ENCODE data around the gene PNMT.

Gene PNMT

DNA sequence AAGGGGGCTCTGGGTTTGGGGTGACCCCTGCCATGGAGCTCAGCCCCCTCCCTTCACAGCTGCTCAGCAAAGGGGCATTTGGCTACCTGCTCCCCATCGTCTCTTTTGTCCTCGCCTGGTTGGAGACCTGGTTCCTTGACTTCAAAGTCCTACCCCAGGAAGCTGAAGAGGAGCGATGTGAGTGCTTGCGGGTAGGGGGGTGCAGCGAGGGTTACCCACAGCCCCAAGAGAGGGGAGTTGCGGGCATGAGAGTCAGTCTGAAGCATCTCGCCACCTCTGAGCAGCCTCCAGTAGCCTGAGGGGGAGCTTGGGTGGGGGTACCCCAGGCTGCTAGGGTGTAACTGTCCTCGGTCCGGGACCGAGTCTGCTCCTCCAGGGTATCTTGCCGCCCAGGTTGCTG is 9.9 kb upstream of the PNMT start:
- DNase-seq: no peak

DNA sequence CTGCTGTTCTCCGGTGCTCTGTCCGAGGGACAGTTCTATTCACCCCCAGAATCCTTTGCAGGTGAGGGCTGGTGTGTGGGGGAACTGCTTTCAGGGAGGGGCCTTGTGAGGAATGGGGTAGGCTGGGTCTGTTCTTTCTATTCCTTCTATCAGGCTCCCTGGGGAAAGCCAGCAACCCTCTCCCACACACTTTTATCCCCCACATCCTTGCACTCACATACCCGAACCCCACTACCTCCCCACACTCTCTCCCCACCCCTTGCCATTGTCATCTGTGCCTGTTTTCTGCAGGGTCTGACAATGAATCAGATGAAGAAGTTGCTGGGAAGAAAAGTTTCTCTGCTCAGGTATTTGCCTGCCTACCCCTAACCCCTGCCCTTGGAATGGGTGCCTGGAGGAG is 9.5 kb upstream of the PNMT start:
- no peak for DNase-seq

DNA sequence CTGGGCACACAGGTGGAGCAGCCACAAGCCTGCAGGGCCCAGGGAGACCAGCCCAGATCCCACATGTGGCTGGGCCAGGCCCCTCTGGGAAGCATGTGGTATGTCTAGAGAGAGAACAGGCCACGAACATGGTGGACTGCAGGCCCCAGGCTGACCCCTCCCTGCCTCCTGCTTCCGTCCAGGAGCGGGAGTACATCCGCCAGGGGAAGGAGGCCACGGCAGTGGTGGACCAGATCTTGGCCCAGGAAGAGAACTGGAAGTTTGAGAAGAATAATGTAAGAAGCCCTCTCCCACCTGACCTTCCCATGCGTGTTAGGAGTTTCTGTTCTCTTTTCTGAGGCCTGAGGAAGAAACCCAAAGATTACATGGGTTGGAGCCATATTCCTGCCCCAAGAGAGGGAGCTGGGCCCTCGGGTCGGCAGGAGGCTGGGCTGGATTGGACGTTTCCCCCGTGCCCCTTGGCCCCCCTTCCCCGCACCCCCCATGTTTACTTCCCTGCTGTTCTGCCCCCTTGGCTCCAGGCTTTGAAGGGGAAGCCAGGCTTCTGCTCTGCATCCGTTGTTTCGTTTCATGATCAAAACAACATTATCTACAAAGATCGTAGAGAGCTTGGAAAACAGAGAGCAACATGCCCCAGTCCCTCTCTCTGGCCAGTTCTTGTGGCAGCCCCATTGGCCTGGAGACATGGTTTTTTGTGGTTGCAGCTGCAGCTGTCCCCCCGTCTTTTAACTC is 8.8 kb upstream of the PNMT start:
- DNase-seq: no peak

DNA sequence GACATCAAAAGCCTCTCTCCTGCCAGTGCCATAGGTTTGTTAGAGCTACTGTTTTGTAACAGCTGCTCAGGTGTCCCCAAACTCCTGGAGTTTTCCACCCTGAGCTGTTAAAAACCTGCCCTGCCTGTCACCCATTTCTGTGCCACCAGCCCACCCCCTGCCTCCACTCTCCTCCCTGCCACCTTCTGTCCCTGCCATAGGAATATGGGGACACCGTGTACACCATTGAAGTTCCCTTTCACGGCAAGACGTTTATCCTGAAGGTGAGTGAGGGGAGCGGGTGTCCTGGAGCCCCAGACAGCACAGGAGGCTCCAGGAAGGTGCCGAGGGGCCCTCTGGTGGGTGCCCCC is 8.3 kb upstream of the PNMT start:
- no peak for DNase-seq

DNA sequence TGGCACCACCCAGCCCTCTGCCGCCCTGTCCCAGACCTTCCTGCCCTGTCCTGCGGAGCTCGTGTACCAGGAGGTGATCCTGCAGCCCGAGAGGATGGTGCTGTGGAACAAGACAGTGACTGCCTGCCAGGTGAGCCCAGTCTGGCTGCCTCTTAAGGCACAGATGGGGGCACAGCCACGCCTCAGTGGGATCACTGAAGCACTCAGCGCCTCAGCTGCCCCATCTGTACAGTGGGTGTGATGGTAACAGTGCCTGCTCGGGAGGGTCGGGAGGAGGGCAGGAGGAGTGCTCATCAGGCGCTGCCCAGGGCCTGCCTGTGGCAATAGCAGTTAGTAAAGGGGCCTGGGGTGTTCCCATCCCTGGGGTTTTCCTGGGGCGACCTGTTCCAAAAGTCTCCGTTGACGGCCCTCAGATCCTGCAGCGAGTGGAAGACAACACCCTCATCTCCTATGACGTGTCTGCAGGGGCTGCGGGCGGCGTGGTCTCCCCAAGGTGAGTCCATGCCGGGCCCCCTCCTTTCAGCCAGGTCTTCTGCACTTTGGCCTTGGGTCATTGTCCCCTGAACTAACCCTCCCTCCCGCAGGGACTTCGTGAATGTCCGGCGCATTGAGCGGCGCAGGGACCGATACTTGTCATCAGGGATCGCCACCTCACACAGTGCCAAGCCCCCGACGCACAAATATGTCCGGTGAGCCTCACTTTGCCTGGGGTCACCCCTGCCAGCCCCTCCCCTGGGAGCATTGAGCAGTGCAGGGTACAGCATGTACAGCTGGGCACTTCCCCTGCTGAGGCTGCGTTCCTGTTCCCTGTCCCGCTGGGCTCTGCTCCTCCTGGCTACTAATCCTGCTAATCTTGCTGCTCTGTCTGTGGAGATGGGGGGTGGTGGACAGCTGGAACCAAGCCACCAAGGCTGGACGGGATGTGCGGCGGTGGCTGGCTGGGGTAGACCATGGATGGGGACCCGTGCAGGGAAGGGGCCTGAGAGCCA is 7.6 kb upstream of the PNMT start:
- no peak for DNase-seq

DNA sequence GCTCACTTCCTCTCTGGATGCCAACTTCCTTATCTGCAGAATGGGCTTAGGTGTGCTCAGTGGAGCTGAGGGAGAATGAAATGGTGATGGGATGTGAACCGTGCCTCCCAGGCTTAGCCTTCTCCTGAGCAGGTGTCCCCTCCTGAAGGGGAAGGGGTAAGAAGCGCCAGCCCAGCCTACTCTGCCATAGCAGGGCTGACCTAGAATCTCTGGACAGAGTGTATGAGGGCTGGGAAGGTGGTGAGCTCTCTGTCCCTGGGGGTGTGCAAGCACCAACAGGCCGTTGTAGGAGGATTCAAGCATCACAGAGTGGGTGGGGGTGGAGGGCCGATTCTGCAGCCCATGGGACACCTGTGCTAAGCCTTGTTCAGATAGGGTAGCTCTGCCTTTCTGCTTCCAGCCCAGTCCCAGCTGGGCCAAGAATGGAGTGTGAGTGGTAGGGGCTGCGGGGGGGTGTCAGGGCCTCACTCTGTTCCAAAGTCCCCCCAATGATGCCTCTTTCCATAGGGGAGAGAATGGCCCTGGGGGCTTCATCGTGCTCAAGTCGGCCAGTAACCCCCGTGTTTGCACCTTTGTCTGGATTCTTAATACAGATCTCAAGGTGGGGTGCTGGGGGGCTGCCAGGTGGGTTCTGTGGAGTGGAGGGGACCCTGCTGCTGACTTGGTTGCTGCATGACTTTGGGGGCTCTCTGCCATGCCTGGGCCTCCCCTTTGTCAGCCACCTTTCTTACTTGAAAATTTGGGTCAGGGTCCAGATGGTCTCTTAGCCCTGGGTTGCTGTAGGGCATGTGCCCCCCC is 6.3 kb upstream of the PNMT start:
- DNase-seq: no peak

DNA sequence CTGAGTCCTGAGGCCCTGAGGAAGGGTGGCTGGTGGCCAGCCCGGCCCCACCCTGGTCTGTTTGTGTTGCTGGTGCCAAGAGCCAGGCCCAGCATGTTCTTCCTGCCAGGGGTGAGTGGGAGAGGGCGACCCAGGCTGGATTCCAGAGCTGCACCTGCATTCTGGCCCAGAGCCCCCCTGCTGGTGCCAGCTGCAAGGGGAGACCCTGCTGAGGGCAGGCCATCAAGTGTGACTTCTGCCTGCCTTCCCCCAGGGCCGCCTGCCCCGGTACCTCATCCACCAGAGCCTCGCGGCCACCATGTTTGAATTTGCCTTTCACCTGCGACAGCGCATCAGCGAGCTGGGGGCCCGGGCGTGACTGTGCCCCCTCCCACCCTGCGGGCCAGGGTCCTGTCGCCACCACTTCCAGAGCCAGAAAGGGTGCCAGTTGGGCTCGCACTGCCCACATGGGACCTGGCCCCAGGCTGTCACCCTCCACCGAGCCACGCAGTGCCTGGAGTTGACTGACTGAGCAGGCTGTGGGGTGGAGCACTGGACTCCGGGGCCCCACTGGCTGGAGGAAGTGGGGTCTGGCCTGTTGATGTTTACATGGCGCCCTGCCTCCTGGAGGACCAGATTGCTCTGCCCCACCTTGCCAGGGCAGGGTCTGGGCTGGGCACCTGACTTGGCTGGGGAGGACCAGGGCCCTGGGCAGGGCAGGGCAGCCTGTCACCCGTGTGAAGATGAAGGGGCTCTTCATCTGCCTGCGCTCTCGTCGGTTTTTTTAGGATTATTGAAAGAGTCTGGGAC is 5.5 kb upstream of the PNMT start:
- DNase-seq: no peak

DNA sequence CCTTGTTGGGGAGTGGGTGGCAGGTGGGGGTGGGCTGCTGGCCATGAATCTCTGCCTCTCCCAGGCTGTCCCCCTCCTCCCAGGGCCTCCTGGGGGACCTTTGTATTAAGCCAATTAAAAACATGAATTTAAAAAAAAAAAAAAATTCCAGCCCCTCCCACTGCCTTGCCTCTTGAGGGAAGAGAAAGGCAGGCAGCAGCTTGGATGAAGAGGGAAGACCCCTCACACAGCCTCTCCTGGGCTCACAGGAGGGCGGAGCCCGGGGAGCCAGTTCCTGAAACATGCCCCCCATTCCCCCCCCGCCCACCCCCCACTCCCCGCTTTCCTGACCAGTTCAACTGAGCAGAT is 4.9 kb upstream of the PNMT start:
- DNase-seq: no peak

DNA sequence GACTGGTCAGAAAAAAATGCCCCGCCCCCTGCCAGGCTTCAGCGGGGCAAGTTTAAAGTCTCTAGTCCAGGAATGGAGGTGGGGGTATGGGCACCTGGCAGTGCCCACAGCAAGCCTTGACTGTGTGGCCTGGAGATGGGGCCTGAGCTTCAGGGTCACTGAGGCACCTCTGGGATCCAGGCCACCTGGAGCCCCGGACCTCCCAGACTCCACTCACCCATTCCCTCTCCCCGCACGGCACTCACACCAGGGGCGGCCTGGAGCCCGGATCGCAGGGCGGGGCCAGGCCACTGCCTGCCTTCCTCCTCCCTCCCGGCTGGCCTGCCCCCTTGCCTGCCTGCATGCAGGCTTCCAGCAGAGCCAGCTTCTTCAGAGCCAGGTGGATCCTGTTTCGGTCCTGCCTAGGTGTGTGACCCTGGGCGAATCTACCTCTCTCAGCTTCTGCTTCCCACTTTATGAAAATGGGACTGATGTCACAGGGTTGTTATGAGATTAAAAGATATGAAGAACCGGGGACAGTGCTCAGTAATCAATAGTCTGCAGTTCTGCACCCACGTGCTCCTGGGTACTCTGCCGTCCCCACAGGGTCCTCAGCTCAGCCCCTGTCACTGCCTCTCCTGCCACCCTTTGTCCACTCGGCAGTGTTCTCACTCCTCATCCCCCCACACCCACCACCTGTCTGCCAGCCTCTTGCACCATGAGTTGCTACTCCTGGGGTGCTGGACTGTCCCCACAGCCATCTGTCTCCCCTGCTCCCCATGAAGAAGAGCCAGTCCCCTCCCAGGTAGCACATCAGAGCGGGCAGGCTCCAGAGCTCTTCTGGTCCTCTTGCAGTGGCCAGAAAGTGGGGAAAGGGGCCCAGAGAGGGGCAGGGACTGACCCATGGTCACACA is 4.3 kb upstream of the PNMT start:
- no peak for DNase-seq

DNA sequence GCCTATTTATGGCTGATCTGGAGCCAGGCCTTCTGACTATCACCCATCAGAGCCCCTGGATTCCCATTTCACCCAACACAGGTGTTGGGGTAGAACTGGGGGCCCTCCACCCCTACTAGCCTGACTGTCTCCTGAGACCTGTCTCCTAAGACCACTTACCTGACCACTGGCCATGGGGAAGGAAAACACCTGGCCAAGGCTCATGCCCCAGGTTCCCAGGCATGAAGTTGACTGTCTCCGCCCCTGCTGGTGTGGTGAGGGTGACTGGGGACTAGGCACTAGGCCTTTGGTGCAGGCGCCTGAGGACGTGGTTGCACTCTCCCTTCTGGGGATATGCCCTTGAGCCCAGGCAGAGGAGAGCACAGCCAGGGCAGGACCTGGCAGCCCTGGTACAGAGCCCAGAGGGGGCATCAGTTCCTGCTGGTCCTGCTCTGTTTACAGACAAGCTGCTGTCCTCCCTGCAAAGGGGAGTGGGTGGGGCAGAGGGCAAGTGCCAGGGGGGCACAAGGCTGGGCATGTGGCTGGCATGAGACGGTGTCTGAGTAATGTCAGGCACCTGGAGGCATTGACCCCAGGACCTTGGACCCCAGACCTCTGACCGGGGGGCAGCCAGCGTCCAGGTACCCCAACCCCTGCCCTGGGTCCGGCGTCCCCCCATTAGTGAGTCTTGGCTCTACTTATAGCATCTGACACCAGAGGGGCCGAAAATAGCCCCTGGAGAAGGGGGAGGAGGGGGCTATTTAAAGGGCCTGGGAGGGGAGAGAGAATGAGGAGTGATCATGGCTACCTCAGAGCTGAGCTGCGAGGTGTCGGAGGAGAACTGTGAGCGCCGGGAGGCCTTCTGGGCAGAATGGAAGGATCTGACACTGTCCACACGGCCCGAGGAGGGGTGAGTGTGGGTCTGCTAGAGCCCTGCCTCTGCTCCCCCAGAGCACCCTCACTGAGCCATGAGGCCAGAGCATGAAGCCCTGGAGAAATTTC is 3.4 kb upstream of the PNMT start, which contains the start of gene TCAP:
TSS of gene TCAP (plus strand) at position 769 of the 981 bp plus-strand sequence. CDS start at position 780, 11 bp downstream.
- no peak for DNase-seq

DNA sequence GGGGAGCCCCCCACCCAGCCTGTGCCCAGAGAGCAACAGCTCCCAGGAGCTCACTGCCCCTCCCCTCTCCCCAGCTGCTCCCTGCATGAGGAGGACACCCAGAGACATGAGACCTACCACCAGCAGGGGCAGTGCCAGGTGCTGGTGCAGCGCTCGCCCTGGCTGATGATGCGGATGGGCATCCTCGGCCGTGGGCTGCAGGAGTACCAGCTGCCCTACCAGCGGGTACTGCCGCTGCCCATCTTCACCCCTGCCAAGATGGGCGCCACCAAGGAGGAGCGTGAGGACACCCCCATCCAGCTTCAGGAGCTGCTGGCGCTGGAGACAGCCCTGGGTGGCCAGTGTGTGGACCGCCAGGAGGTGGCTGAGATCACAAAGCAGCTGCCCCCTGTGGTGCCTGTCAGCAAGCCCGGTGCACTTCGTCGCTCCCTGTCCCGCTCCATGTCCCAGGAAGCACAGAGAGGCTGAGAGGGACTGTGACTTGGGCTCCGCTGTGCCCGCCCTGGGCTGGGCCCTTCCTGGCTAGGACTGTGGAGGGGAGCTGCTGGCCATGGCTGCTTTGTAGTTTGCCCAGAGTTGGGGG is 2.5 kb upstream of the PNMT start:
- DNase-seq: no peak

DNA sequence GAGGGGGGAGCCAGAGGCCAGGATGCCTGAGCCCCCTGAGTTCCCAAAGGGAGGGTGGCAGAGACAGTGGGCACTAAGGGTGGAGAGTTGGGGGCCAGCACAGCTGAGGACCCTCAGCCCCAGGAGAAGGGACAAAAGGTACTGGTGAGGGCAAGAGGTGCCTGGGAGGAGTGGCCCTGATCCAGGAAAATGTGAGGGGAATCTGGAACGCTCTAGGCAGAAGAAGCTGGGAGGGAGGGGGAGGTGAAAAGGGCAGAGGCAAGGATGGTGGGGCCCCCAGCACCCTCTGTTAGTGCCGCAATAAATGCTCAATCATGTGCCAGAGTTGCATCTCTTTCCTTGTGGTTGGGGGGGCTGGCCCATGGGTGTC is 2.0 kb upstream of the PNMT start:
- DNase-seq: no peak

DNA sequence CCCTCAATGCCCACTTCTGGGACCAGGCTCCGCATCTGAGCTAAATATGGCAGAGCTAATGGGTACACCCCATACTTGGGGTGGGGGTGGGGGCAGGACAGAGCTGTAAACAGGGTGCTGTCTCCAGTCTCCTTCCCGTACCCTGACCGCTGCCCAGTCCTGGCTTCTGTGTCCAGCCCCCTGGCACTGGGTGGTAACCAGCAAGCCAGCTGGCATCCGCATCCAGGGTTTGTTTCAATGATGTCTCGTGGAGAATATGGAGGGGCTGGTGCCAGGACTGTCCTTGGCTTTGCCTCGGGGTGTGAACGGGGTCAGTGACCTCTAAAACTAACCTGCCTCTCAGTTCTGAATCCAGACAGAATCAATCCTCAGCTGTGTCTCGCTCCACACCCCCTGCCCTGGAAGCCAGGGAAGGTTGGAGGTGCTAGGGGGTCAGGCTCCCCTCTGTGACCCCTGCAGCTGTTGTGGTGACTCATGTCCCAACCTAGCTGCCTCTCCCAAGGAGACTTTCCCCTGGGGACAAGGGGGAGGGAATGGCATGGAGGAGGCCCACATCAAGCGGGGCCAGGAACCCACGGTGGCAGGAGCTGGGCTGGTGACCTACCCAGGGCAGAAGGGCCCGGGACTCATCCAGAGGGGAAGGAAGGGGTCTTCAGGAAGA is 1.5 kb upstream of the PNMT start:
- DNase-seq: peak in 1 of 2 donors; percentile 56

DNA sequence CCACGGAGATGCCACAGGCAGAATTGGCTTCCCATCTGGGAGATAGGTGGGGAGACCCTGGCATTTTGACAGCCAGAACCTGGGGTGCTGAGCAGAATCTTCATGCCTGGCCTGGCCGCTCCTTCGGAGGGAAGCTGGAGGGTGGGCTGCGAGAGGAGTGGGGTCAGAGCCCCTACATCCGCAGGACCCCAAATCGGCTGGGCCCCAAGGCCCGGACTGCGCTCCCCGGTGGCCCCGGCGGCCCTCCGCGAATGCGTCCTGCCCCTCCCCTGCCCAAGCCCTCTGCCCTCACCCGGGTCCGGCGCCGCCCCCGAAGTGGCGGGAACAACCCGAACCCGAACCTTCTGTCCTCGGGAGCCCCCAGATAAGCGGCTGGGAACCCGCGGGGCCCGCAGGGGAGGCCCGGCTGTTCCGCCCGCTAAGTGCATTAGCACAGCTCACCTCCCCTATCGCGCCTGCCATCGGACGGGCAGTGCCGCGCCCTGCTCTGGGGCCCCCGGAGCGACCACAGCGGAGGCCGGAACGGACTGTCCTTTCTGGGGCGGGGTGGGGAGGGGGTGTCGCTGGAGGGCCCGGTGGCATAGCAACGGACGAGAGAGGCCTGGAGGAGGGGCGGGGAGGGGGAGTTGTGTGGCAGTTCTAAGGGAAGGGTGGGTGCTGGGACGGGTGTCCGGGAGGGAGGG is 850 bp upstream of the PNMT start:
- no peak for DNase-seq

DNA sequence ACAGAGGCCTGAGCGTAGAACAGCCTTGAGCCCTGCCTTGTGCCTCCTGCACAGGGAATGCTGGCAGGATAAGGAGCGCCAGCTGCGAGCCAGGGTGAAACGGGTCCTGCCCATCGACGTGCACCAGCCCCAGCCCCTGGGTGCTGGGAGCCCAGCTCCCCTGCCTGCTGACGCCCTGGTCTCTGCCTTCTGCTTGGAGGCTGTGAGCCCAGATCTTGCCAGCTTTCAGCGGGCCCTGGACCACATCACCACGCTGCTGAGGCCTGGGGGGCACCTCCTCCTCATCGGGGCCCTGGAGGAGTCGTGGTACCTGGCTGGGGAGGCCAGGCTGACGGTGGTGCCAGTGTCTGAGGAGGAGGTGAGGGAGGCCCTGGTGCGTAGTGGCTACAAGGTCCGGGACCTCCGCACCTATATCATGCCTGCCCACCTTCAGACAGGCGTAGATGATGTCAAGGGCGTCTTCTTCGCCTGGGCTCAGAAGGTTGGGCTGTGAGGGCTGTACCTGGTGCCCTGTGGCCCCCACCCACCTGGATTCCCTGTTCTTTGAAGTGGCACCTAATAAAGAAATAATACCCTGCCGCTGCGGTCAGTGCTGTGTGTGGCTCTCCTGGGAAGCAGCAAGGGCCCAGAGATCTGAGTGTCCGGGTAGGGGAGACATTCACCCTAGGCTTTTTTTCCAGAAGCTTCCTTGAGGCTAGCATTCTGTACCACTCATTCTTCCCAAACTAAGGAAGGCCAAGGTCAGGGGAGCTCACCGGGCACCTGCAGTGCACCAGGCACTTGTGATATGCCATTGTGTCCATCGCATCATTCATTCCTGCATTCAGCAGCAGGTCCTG is 1.9 kb downstream of the PNMT start:
- DNase-seq: no peak

DNA sequence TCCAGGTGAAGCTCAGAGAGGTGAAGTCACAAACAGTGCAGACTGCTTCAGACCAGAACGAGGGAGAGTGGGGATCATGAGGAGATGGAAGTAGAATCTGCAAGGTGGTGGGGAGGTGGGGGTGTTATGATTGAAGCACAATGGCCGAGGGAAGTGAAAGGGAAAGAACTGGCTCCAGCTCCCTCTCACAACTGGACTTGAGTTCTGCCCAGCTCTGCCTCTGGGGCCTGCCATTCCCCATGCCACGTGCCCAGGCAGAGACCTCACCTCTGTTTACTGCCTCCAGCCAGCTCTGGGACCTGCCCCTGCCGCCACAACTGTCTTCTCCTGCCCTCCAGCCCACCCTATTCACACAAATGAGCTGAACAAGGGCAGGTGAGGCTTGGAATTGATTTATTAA is 2.5 kb downstream of the PNMT start:
- DNase-seq: no peak

DNA sequence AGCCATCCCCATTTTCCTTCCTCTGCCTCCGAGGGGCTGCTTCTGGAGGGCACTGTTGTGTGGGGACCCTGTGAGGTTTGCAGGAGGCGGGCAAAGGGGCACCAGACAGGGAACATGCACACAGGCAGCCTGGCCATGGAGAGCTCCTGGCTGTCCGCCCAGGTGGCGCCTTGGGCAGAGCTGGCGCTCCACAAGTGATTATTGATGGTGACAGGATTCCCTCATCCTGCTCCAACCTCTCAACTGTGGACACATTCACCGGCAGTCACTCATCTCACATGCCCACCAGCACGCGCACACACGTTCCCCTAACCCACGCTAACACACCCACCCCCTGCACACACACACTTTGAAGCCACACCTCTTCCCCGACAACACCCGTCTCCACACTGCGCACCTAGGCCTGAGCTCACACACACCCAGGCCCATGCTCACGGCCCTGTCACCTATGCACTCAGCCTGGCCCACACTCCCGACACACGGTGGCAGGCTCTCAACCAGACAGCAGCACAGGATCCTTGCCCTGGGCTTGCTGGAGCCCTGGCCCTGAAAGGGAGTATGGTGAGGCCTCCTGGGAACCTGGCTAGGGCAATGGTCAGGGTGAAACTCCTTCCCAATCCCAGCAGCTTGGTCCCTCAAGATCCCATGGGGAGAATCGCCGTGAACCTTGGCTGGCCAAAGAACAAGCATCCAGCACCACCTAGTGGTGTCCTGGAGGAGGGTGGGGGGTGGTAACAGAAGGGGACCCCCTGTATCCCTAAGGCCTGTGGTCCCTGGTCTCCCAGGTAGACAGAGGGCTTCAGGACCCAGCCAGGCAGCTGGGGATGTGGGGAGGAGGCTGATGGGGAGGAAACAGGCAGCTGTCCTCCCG is 3.6 kb downstream of the PNMT start:
- no peak for DNase-seq
